Stimulated activated CD8-positive, alpha-beta memory T cell treated with anti-CD3 and anti-CD28 coated beads, Interleukin-7, amount 100 ng/mL, for 4 hours (primary cell): ENCODE measurements around the gene CEACAM1.
"Not testable (repeated sequence)": the region's sequence is repeated elsewhere in the genome, so short reads cannot be mapped to it uniquely, and the experiment has no call there.

Source experiments
- DNase-seq, 2 donors: peaks; one replicate each; pipeline ENCODE4 v3.0.0-alpha.2; 2020; ENCODE audit warnings: low read depth in 2 of 2

Gene CEACAM1

GRCh38 chr19:42474743-42475142 is 53.5 kb downstream of the CEACAM1 start:
- no peak for DNase-seq

- no peak for DNase-seq
Observed at GRCh38 chr19:42473686-42474085, 54.6 kb downstream of the CEACAM1 start.

GRCh38 chr19:42472402-42473147 is 55.7 kb downstream of the CEACAM1 start:
- DNase-seq, result no peak

- no peak for DNase-seq
Observed at GRCh38 chr19:42471554-42472249, 56.6 kb downstream of the CEACAM1 start.

GRCh38 chr19:42469311-42470235 is 58.7 kb downstream of the CEACAM1 start:
- no peak for DNase-seq

- DNase-seq, result no peak
Observed at GRCh38 chr19:42468273-42468796, 59.9 kb downstream of the CEACAM1 start.

- DNase-seq, result no peak
Observed at GRCh38 chr19:42467183-42467760, 61.0 kb downstream of the CEACAM1 start.

GRCh38 chr19:42466521-42467182 is 61.6 kb downstream of the CEACAM1 start:
- no peak for DNase-seq

GRCh38 chr19:42465827-42466280 is 62.4 kb downstream of the CEACAM1 start:
- DNase-seq, result no peak

GRCh38 chr19:42461700-42462324 is 66.5 kb downstream of the CEACAM1 start:
- DNase-seq, result no peak

GRCh38 chr19:42461231-42461630 is 67.0 kb downstream of the CEACAM1 start:
- not testable (repeated sequence) for DNase-seq

GRCh38 chr19:42459926-42460325 is 68.4 kb downstream of the CEACAM1 start:
- no peak for DNase-seq
